ENCODE results near the gene AMBRA1. TPM values are rescaled to one million over a fixed set of nuclear protein-coding genes. Genes with fewer than 3 reads are reported as not detected.

AMBRA1 gene
- total RNA-seq, 1 donor from 2014 or later, result 36.9 TPM

DNA sequence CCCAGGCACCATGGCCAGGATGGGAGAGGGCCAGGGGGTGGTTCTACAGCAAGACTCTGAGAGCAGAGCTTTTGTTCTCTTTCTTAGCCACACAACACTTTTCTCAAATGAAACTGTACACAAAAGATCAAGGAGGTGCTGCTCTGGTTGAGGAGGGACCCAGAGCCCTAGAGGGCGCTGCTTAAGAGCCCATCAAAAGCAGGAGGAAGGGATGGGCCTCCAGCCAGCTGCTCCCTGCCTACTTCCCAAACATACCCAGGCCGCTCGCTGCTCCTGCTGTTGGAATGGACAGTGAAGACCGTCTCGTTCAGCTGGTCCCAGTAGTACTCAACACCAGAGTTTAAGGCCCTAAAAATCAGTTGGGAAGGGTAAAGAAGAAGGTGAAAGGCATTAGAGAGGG lies 183.8 kb downstream of the AMBRA1 start:
- H3K4me3 Mint-ChIP-seq (ENCODE audit: unreplicated experiment), result no peak overlapping the region

DNA sequence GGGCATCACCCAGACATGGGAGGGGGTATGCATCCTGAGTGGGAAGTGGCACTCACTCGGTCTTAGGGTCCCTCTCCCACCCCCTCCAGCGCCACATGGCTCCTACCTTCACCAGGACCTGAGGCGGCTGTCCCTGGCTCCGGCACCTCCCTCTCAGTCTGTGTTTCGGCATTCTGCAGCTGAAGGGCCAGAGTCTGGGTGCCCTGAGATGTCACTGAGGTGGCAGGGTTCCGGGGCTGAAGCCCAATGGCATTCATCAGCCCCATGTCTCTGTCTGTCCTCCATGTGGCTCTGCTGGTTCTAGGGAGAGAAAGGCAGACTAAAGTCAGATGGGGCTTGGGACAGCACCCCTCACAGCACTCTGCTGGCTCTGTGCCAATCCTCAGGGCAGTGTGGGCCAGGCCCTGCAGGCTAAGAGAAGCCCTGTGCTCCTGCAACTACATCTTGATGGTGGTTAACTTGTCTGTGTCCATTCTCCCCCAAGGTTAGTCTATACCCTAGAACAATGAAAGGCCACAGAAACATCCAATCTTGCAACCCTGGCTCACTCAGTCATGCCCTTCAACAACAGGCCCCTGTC lies 185.3 kb downstream of the AMBRA1 start:
- Mint-ChIP-seq H3K9me3 (ENCODE audit: unreplicated experiment) (no peaks in the 10 kb centered on the region), H3K36me3 (ENCODE audit: low read depth, unreplicated experiment) (peaks cover 18% of the 10 kb centered on the region), H3K4me3 (ENCODE audit: unreplicated experiment) (no peak overlapping the region), H3K27ac (ENCODE audit: unreplicated experiment) (no peak overlapping the region), H3K4me1 (ENCODE audit: unreplicated experiment) (no peaks in the 10 kb centered on the region), H3K27me3 (ENCODE audit: unreplicated experiment) (peaks cover 11% of the 10 kb centered on the region)
- DNase-seq (ENCODE audit: low spot score), result no peak
- TF ChIP-seq, protein P1, sequence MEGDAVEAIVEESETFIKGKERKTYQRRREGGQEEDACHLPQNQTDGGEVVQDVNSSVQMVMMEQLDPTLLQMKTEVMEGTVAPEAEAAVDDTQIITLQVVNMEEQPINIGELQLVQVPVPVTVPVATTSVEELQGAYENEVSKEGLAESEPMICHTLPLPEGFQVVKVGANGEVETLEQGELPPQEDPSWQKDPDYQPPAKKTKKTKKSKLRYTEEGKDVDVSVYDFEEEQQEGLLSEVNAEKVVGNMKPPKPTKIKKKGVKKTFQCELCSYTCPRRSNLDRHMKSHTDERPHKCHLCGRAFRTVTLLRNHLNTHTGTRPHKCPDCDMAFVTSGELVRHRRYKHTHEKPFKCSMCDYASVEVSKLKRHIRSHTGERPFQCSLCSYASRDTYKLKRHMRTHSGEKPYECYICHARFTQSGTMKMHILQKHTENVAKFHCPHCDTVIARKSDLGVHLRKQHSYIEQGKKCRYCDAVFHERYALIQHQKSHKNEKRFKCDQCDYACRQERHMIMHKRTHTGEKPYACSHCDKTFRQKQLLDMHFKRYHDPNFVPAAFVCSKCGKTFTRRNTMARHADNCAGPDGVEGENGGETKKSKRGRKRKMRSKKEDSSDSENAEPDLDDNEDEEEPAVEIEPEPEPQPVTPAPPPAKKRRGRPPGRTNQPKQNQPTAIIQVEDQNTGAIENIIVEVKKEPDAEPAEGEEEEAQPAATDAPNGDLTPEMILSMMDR (IDR thresholded peaks at IDR 0.05; ENCODE audit: unreplicated experiment), result no peak

More for the DNA sequence above, 183.8 kb downstream of the AMBRA1 start:
- TF ChIP-seq, protein P1 (IDR thresholded peaks at IDR 0.05; ENCODE audit: unreplicated experiment), result no peak
- DNase-seq (ENCODE audit: low spot score), result peak; percentile 23
- Mint-ChIP-seq H3K27me3 (ENCODE audit: unreplicated experiment) (peaks cover 9% of the 10 kb centered on the region), H3K9me3 (ENCODE audit: unreplicated experiment) (no peaks in the 10 kb centered on the region), H3K27ac (ENCODE audit: unreplicated experiment) (peak overlapping the region; percentile 52), H3K4me1 (ENCODE audit: unreplicated experiment) (no peaks in the 10 kb centered on the region), H3K36me3 (ENCODE audit: low read depth, unreplicated experiment) (peaks cover 17% of the 10 kb centered on the region)

GRCh38 chr11:46407635-46408034 lies 186.2 kb downstream of the AMBRA1 start:
- Mint-ChIP-seq H3K4me3 (ENCODE audit: unreplicated experiment) (peak overlapping the region; percentile 28), H3K36me3 (ENCODE audit: low read depth, unreplicated experiment) (peaks cover 22% of the 10 kb centered on the region), H3K27ac (ENCODE audit: unreplicated experiment) (no peak overlapping the region), H3K4me1 (ENCODE audit: unreplicated experiment) (no peaks in the 10 kb centered on the region), H3K27me3 (ENCODE audit: unreplicated experiment) (peaks cover 11% of the 10 kb centered on the region), H3K9me3 (ENCODE audit: unreplicated experiment) (no peaks in the 10 kb centered on the region)
- TF ChIP-seq, protein P1 (IDR thresholded peaks at IDR 0.05; ENCODE audit: unreplicated experiment), result no peak
- DNase-seq (ENCODE audit: low spot score), result no peak

DNA sequence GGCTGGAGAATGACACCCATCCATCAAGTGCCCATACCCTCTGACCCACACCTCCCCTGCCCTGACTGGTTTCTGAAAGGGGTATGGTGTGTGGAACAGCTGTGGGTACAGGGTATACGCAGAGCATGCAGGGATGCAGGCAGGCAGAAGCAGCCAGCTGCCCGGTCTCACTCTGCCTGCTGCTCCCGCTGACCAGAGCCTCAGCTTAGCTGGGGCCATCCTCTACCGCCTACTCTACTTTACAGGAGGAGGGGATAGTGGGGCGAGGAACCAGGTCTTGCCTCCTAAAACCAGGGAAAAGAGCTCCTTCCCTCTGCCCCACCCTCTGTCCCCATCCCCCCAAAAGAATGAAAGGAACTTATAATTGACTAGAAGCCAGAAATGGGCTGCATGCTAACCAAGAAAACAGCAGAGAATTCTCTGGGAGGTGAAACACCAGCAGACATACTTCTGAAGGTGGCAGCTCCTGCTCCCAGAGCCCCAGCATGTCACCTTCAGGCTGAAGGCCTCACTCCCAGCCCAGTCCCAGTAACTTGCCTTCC lies 189.3 kb downstream of the AMBRA1 start:
- Mint-ChIP-seq H3K27ac (ENCODE audit: unreplicated experiment) (no peak overlapping the region), H3K9me3 (ENCODE audit: unreplicated experiment) (no peaks in the 10 kb centered on the region), H3K36me3 (ENCODE audit: low read depth, unreplicated experiment) (peaks cover 32% of the 10 kb centered on the region), H3K27me3 (ENCODE audit: unreplicated experiment) (peaks cover 5% of the 10 kb centered on the region), H3K4me1 (ENCODE audit: unreplicated experiment) (no peaks in the 10 kb centered on the region), H3K4me3 (ENCODE audit: unreplicated experiment) (no peak overlapping the region)
- TF ChIP-seq, protein P1 (IDR thresholded peaks at IDR 0.05; ENCODE audit: unreplicated experiment), result no peak
- DNase-seq (ENCODE audit: low spot score), result no peak
